IMR-90 (cell line): Measurements from ENCODE around the gene HOMEZ. TPM values are rescaled to one million over a fixed set of nuclear protein-coding genes. Genes with fewer than 3 reads are reported as not detected.
"Not testable (repeated sequence)": the region's sequence is repeated elsewhere in the genome, so short reads cannot be mapped to it uniquely, and the experiment has no call there.

Source experiments
- ATAC-seq: fragments of 200-7000 bp; cut with Tn5 transposase; 2 replicates; pipeline ENCODE4 v1.9.1; 2020; ENCODE audit warnings: low read depth, mild to moderate bottlenecking, moderate library complexity
- BruUV-seq: library from RNA; stranded (reverse); fragments of 400-500 nt; replicated peaks from 2 replicates; lab custom pipeline; 2021; lab: Mats Ljungman, UMichigan
- CTCF ChIA-PET: fragments of 300-600 bp; formaldehyde crosslinking; extraction: SDS; loops from one replicate; lab custom pipeline; 2021; ENCODE audit warnings: antibody characterized with exemption; lab: Yijun Ruan, JAX
- POLR2A ChIA-PET: fragments of 300-600 bp; sonication (Branson Sonifier 250); formaldehyde crosslinking; loops from one replicate; lab custom pipeline; 2022; ENCODE audit warnings: antibody characterized with exemption; ENCODE audit not compliant: unreplicated experiment; lab: Charles Lee
- DNase-seq: peaks from one replicate; pipeline ENCODE4 v3.0.0; 2013
- H2AFZ ChIP-seq: replicated peaks from 2 replicates; pipeline ENCODE3; 2013; ENCODE audit warnings: low read length, mild to moderate bottlenecking; ENCODE audit not compliant: poor library complexity
- H2AK5ac ChIP-seq: 2 replicates; pipeline ENCODE4 v1.6.1; 2013; ENCODE audit warnings: low read depth, low read length, inconsistent platforms
- H2AK9ac ChIP-seq: replicated peaks from 2 replicates; pipeline ENCODE3; 2013; ENCODE audit warnings: mild to moderate bottlenecking, low read depth, low read length, moderate library complexity; ENCODE audit not compliant: poor library complexity
- H2BK120ac ChIP-seq: 2 replicates; pipeline ENCODE4 v1.6.1; 2013; ENCODE audit warnings: low read depth, low read length, inconsistent platforms
- H2BK15ac ChIP-seq: 3 replicates; pipeline ENCODE4 v1.6.1; 2013; ENCODE audit warnings: low read depth, low read length, inconsistent platforms
- H2BK20ac ChIP-seq: 2 replicates; pipeline ENCODE4 v1.6.1; 2013; ENCODE audit warnings: low read depth, mild to moderate bottlenecking, inconsistent platforms, low read length, moderate library complexity
- H2BK5ac ChIP-seq: 2 replicates; pipeline ENCODE4 v1.6.1; 2013; ENCODE audit warnings: mild to moderate bottlenecking, low read depth, low read length, inconsistent platforms; ENCODE audit not compliant: poor library complexity, severe bottlenecking
- H3K14ac ChIP-seq: replicated peaks from 2 replicates; pipeline ENCODE4 v1.6.1; 2013; ENCODE audit warnings: low read depth, low read length, inconsistent platforms
- H3K18ac ChIP-seq: 2 replicates; pipeline ENCODE4 v1.6.1; 2013; ENCODE audit warnings: low read depth, low read length, control low read depth
- H3K23ac ChIP-seq: 2 replicates; pipeline ENCODE4 v1.6.1; 2013; ENCODE audit warnings: low read depth, low read length, inconsistent platforms
- H3K27ac ChIP-seq: 2 replicates; pipeline ENCODE4 v1.5.1; 2013; ENCODE audit warnings: mild to moderate bottlenecking, control low read depth, low read length; ENCODE audit not compliant: insufficient read depth
- H3K27me3 ChIP-seq: 2 replicates; pipeline ENCODE4 v1.6.1; 2013; ENCODE audit warnings: low read length; ENCODE audit not compliant: control insufficient read depth, insufficient read depth
- H3K36me3 ChIP-seq: 2 replicates; pipeline ENCODE4 v1.6.1; 2013; ENCODE audit warnings: low read length, mixed read lengths; ENCODE audit not compliant: control insufficient read depth, insufficient read depth
- H3K4ac ChIP-seq: 2 replicates; pipeline ENCODE4 v1.6.1; 2013; ENCODE audit warnings: low read depth, low read length, inconsistent platforms
- H3K4me1 ChIP-seq: 2 replicates; pipeline ENCODE4 v1.6.1; 2013; ENCODE audit warnings: low read length, mixed read lengths; ENCODE audit not compliant: control insufficient read depth, insufficient read depth
- H3K4me2 ChIP-seq: 2 replicates; pipeline ENCODE4 v1.6.1; 2013; ENCODE audit warnings: low read depth, mild to moderate bottlenecking, control low read depth, low read length, moderate library complexity
- H3K4me3 ChIP-seq: 2 replicates; pipeline ENCODE4 v1.5.1; 2013; ENCODE audit warnings: low read depth, mild to moderate bottlenecking, control low read depth, low read length, moderate library complexity; ENCODE audit not compliant: insufficient read depth
- H3K56ac ChIP-seq: 2 replicates; pipeline ENCODE4 v1.6.1; 2013; ENCODE audit warnings: low read length, inconsistent platforms; ENCODE audit not compliant: insufficient read depth; ENCODE audit errors: extremely low read depth
- H3K79me1 ChIP-seq, 2 experiments: 2 replicates each; pipeline ENCODE4 v1.6.1; 2013; ENCODE audit warnings: low read length in 2 of 2, inconsistent platforms in 1 of 2, low read depth in 1 of 2
- H3K9ac ChIP-seq: 2 replicates; pipeline ENCODE4 v1.6.1; 2013; ENCODE audit warnings: low read depth, low read length, control low read depth
- H3K9me1 ChIP-seq: 2 replicates; pipeline ENCODE4 v1.6.1; 2013; ENCODE audit warnings: low read length, inconsistent platforms; ENCODE audit not compliant: insufficient read depth
- H3K9me3 ChIP-seq: 2 replicates; pipeline ENCODE4 v1.6.1; 2013; ENCODE audit warnings: low read length; ENCODE audit not compliant: control insufficient read depth, insufficient read depth
- H4K20me1 ChIP-seq: 2 replicates; pipeline ENCODE4 v1.6.1; 2013; ENCODE audit warnings: low read length, inconsistent platforms; ENCODE audit not compliant: insufficient read depth
- H4K5ac ChIP-seq: 2 replicates; pipeline ENCODE4 v1.6.1; 2013; ENCODE audit warnings: mild to moderate bottlenecking, low read depth, low read length, control low read depth
- H4K8ac ChIP-seq, 2 experiments: 2 replicates each; pipeline ENCODE4 v1.6.1; 2013; ENCODE audit warnings: low read depth in 2 of 2, low read length in 2 of 2, control low read depth in 1 of 2, inconsistent platforms in 1 of 2
- H4K91ac ChIP-seq: 2 replicates; pipeline ENCODE4 v1.6.1; 2013; ENCODE audit warnings: low read depth, low read length, inconsistent platforms; ENCODE audit not compliant: insufficient read depth
- POLR2A ChIP-seq: IDR thresholded peaks from 2 replicates; pipeline ENCODE4 v1.6.1; 2012; ENCODE audit warnings: mild to moderate bottlenecking, low read depth, low read length
- RAD21 ChIP-seq: IDR thresholded peaks from 2 replicates; pipeline ENCODE4 v1.6.1; 2012; ENCODE audit warnings: low read length, improper control_type of control experiment
- WGBS, 2 experiments: methylation state at CpG; one replicate each; pipeline versions ENCODE4 v1.1.5 to v1.1.7; 2013; ENCODE audit warnings: missing lambda C conversion rate in 2 of 2; ENCODE audit not compliant: insufficient read length in 1 of 2; ENCODE audit errors: extremely low coverage in 2 of 2; 5-methylcytosine and 5-hydroxymethylcytosine counted together
- dilution Hi-C: fragments of 300-500 bp; cut with HindIII; formaldehyde crosslinking; loops from one replicate; pipeline ENCODE4 v1.14.3; 2018; ENCODE audit warnings: low sequenced_read_pairs; ENCODE audit not compliant: unreplicated experiment
- in situ Hi-C: fragments of 300-500 bp; cut with MboI; formaldehyde crosslinking; loops from 3 replicates; pipeline ENCODE4 v1.14.3; 2019; ENCODE audit warnings: low sequenced_read_pairs, inconsistent platforms, mixed read lengths
- intact Hi-C: fragments of 100-400 bp; cut with micrococcal nuclease; formaldehyde crosslinking; loops from 2 replicates; pipeline ENCODE4 v1.10.0; 2022
- polyA plus RNA-seq, 3 experiments: library from polyadenylated mRNA; depleted of rRNA; stranded (reverse); fragments of >200 nt; gene quantifications; 2 replicates each; pipeline ENCODE4 v1.2.3, GENCODE V29; 2012; ENCODE audit warnings: low replicate concordance in 1 of 3
- total RNA-seq: library from RNA; depleted of rRNA; stranded (reverse); fragments of >200 nt; gene quantifications from 2 replicates; pipeline ENCODE4 v1.2.3, GENCODE V29; 2012
- TF ChIP-seq, protein P1 (sequence below): fragments of 150-350 bp; IDR thresholded peaks from 2 replicates; pipeline ENCODE4 v1.6.1; 2016; ENCODE audit warnings: low read depth, mild to moderate bottlenecking, low read length, moderate library complexity, borderline replicate concordance

The HOMEZ gene
- total and polyA plus RNA-seq, 2 of the 4 experiments (the other 2 are of a cell fraction) = 7.7 to 9.7 TPM

DNA sequence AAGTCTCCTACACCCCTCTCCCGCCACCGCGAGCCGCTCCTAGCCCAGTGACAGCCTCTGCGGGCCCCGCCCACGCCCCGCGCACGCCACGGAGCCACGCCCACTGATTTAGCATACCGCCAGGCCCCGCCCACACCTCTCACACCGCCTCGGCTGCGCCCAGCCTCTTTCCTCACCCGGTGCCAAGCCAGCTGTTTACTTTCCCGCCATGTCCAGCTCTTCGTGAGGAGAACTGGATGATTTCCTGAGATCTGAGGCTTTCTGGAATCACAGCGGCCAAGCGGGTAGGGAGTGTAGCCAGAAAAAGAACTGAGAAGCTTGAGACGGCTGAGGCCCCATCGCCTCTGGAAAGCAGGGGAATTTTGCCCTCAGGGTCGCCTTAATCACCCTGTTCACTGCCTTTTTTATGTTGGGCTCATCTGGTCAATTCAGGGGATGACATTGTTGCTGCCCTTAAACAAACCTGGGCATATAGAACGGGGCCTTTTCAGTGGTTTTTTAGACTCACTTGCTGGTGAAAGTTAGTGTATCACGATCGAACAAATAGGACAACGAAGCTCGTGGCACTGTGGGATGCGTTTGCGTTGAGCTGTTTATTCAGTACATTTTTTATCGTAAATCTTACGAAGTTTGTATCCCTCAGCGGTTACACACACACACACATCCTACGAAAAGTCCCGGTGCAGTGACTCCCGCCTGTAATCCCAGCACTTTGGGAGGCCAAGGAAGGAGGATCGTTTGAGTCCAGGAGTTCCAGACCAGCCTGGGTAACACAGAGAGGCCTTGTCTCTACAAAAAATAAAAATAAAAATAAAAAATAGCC is 47.9 kb downstream of the HOMEZ start, which contains the start of gene RNF212B:
RNF212B (plus strand) TSS at position 165 of the 823 bp plus-strand sequence. CDS start 2,410 bp downstream, outside the sequence.
- Histone ChIP-seq H2AK9ac (no peak within 1 kb of the TSS), H3K27me3 (no peaks in the 10 kb centered on the region; the same call in 1 of the 2 replicates), H3K18ac (no peak within 1 kb of the TSS), H3K4me2 (peak within 1 kb of the TSS; percentile 82), H3K23ac (no peak within 1 kb of the TSS), H3K14ac (no peak within 1 kb of the TSS), H4K91ac (no peak within 1 kb of the TSS), H3K36me3 (no peaks in the 10 kb centered on the region), H3K4ac (no peak within 1 kb of the TSS), H2BK20ac (no peak within 1 kb of the TSS), H2BK120ac (no peak within 1 kb of the TSS), H2AK5ac (no peak within 1 kb of the TSS), H3K27ac (no peak within 1 kb of the TSS), H2BK15ac (no peak within 1 kb of the TSS), H3K9me1 (no peaks in the 10 kb centered on the region), H2AFZ (peak within 1 kb of the TSS; percentile 80), H3K79me1 (no peaks in the 10 kb centered on the region), H3K4me1 (no peaks in the 10 kb centered on the region; the same call in 1 of the 2 replicates), H3K4me3 (peak within 1 kb of the TSS; percentile 35), H3K56ac (no peak within 1 kb of the TSS), H3K9me3 (no peaks in the 10 kb centered on the region), H4K5ac (no peak within 1 kb of the TSS), H2BK5ac (no peak within 1 kb of the TSS), H4K8ac (no peak within 1 kb of the TSS), H4K20me1 (no peaks in the 10 kb centered on the region), H3K9ac (no peak within 1 kb of the TSS)
- BruUV-seq = no TSS peak
- peak; percentile 99 for ATAC-seq
- TF ChIP-seq RAD21 (no peak), POLR2A (no peak)
- TF ChIP-seq, protein P1, sequence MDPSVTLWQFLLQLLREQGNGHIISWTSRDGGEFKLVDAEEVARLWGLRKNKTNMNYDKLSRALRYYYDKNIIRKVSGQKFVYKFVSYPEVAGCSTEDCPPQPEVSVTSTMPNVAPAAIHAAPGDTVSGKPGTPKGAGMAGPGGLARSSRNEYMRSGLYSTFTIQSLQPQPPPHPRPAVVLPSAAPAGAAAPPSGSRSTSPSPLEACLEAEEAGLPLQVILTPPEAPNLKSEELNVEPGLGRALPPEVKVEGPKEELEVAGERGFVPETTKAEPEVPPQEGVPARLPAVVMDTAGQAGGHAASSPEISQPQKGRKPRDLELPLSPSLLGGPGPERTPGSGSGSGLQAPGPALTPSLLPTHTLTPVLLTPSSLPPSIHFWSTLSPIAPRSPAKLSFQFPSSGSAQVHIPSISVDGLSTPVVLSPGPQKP = no peak
- DNase-seq = peak; percentile 44
- CTCF ChIA-PET = interaction anchor here (0.6 to 1.0 kb wide), 2 partner anchors 11 to 176 kb away, joined by 3 read pairs; no protein-coding TSS in a partner anchor
- POLR2A ChIA-PET = no interaction called here
- in situ Hi-C loops (no loop called here), dilution Hi-C loops (no loop called here), intact Hi-C loops (no loop called here)
- WGBS, 2 experiments = 12% methylated on average over 6 of the region's 39 CpGs; no CpG with 5 or more reads in 1 of the 2 experiments

DNA sequence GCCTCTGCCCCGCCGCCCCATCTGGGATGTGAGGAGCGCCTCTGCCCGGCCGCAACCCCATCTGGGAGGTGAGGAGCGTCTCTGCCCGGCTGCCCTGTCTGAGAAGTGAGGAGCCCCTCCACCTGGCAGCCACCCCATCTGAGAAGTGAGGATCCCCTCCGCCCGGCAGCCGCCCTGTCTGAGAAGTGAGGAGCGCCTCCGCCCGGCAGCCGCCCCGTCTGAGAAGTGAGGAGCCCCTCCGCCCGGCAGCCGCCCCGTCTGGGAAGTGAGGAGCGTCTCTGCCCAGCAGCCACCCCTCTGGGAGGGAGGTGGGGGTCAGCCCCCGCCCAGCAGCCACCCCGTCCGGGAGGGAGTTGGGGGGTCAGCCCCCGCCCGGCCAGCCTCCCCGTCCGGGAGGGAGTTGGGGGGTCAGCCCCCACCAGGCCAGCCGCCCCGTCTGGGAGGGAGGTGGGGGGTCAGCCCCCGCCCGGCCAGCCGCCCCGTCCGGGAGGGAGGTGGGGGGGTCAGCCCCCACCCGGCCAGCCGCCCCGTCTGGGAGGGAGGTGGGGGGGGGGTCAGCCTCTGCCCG is 53.6 kb downstream of the HOMEZ start:
- H3K79me1 ChIP-seq, H3K9me1 ChIP-seq, H3K27ac ChIP-seq, H4K20me1 ChIP-seq, H2BK20ac ChIP-seq, H2BK15ac ChIP-seq, CTCF ChIA-PET, in situ Hi-C loops, BruUV-seq, H3K18ac ChIP-seq, H4K8ac ChIP-seq, H3K9me3 ChIP-seq, H2BK120ac ChIP-seq, H3K14ac ChIP-seq, H4K5ac ChIP-seq, H3K27me3 ChIP-seq, ATAC-seq, H4K91ac ChIP-seq, dilution Hi-C loops, H3K56ac ChIP-seq, intact Hi-C loops, H2BK5ac ChIP-seq, H2AFZ ChIP-seq, H3K4me1 ChIP-seq, H3K4me3 ChIP-seq, H2AK5ac ChIP-seq, H3K4me2 ChIP-seq, H3K36me3 ChIP-seq, DNase-seq, H3K4ac ChIP-seq, POLR2A ChIA-PET, H2AK9ac ChIP-seq, H3K9ac ChIP-seq, H3K23ac ChIP-seq: not testable (repeated sequence)
- WGBS, 2 experiments = no CpG with 5 or more reads among the region's 38 CpGs
